Smooth muscle cell (in vitro differentiated cells): Measurements from ENCODE around the gene MYBPC2. TPM values are rescaled to one million over a fixed set of nuclear protein-coding genes. Genes with fewer than 3 reads are reported as not detected.

Experiments used
- DNase-seq: peaks from one replicate; lab custom pipeline; 2025; ENCODE audit not compliant: unreplicated experiment; lab: John Stamatoyannopoulos, UW
- H2AFZ ChIP-seq: fragments of 200-600 bp; sonication (generic); 2 replicates; pipeline ENCODE4 v1.6.0; 2016; ENCODE audit warnings: antibody characterized with exemption, low read depth, mild to moderate bottlenecking
- H3F3A ChIP-seq: fragments of 200-600 bp; sonication (generic); 2 replicates; pipeline ENCODE4 v1.6.0; 2017; ENCODE audit warnings: antibody characterized with exemption, low read depth
- H3K27ac ChIP-seq: fragments of 200-600 bp; sonication (generic); 2 replicates; pipeline ENCODE4 v1.5.1; 2016; ENCODE audit warnings: low read depth, mild to moderate bottlenecking
- H3K27me3 ChIP-seq: fragments of 200-600 bp; sonication (generic); 2 replicates; pipeline ENCODE4 v1.6.1; 2016; ENCODE audit warnings: low read depth, mild to moderate bottlenecking
- H3K36me3 ChIP-seq: fragments of 200-600 bp; sonication (generic); 2 replicates; pipeline ENCODE4 v1.5.1; 2016; ENCODE audit warnings: low read depth
- H3K4me1 ChIP-seq: fragments of 200-600 bp; sonication (generic); 2 replicates; pipeline ENCODE4 v1.5.1; 2016; ENCODE audit warnings: low read depth
- H3K4me2 ChIP-seq: fragments of 200-600 bp; sonication (generic); 2 replicates; pipeline ENCODE4 v1.6.0; 2016; ENCODE audit warnings: mild to moderate bottlenecking
- H3K4me3 ChIP-seq: fragments of 200-600 bp; sonication (generic); 2 replicates; pipeline ENCODE4 v1.5.1; 2016; ENCODE audit warnings: mild to moderate bottlenecking
- H3K79me2 ChIP-seq: fragments of 200-600 bp; sonication (generic); 2 replicates; pipeline ENCODE4 v1.6.0; 2016; ENCODE audit warnings: low read depth, mild to moderate bottlenecking
- H3K9ac ChIP-seq: fragments of 200-600 bp; sonication (generic); 2 replicates; pipeline ENCODE4 v1.6.0; 2016; ENCODE audit warnings: low read depth
- H3K9me3 ChIP-seq: fragments of 200-600 bp; sonication (generic); replicated peaks from 2 replicates; pipeline ENCODE4 v1.5.1; 2016; ENCODE audit warnings: low read depth
- H4K20me1 ChIP-seq: fragments of 200-600 bp; sonication (generic); 2 replicates; pipeline ENCODE4 v1.6.0; 2016; ENCODE audit warnings: low read depth
- CTCF ChIP-seq: fragments of 200-600 bp; sonication (generic); IDR thresholded peaks from 2 replicates; pipeline ENCODE4 v1.5.1; 2017; ENCODE audit warnings: borderline replicate concordance, mild to moderate bottlenecking, antibody characterized with exemption; ENCODE audit not compliant: insufficient read depth, poor library complexity, severe bottlenecking
- WGBS: methylation state at CpG from one replicate; pipeline ENCODE4 v1.1.7; 2016; ENCODE audit warnings: low lambda C conversion rate; 5-methylcytosine and 5-hydroxymethylcytosine counted together
- polyA plus RNA-seq: library from polyadenylated mRNA; unstranded; fragments of >200 nt; fragmentation: Nextera tagmentation; extraction: Ambion mirVana; gene quantifications from 2 replicates; pipeline ENCODE4 v1.2.1, GENCODE V29; 2016
- total RNA-seq: library from RNA; depleted of rRNA; stranded (reverse); fragments of >200 nt; gene quantifications from 2 replicates; pipeline ENCODE4 v1.2.3, GENCODE V29; 2014

The MYBPC2 gene
- total and polyA plus RNA-seq, 2 experiments from 2014 or later = not detected

- no peaks in the 10 kb centered on the region for H3K36me3 ChIP-seq
- H3K9ac ChIP-seq = no peak overlapping the region
- H2AFZ ChIP-seq = no peak overlapping the region
- H3K4me1 ChIP-seq = no peaks in the 10 kb centered on the region
- H4K20me1 ChIP-seq = no peaks in the 10 kb centered on the region
- no peaks in the 10 kb centered on the region for H3K79me2 ChIP-seq
- H3K4me3 ChIP-seq = no peak overlapping the region
- no peak for TF ChIP-seq CTCF
- no peak overlapping the region for H3K27ac ChIP-seq
- H3F3A ChIP-seq = no peaks in the 10 kb centered on the region
- no peaks in the 10 kb centered on the region for H3K9me3 ChIP-seq
- 87% methylated on average over 2 of the region's 2 CpGs for WGBS
- H3K4me2 ChIP-seq = no peak overlapping the region
- H3K27me3 ChIP-seq = no peaks in the 10 kb centered on the region
- DNase-seq = no peak
Observed at GRCh38 chr19:50412419-50412818, 20.3 kb upstream of the MYBPC2 start.

GRCh38 chr19:50413096-50413495 lies 19.6 kb upstream of the MYBPC2 start:
- TF ChIP-seq CTCF = no peak
- no peak overlapping the region for H3K4me2 ChIP-seq
- H3K79me2 ChIP-seq = no peaks in the 10 kb centered on the region
- H3K4me3 ChIP-seq = no peak overlapping the region
- peaks cover 3% of the 10 kb centered on the region for H3K27me3 ChIP-seq
- no peaks in the 10 kb centered on the region for H3F3A ChIP-seq
- no peak overlapping the region for H3K9ac ChIP-seq
- H3K4me1 ChIP-seq = no peaks in the 10 kb centered on the region
- no peak overlapping the region for H3K27ac ChIP-seq
- no peaks in the 10 kb centered on the region for H4K20me1 ChIP-seq
- H2AFZ ChIP-seq = no peak overlapping the region
- no peaks in the 10 kb centered on the region for H3K36me3 ChIP-seq
- DNase-seq = no peak
- WGBS = 95% methylated on average over 13 of the region's 13 CpGs
- H3K9me3 ChIP-seq = no peaks in the 10 kb centered on the region

GRCh38 chr19:50413531-50413930 lies 19.2 kb upstream of the MYBPC2 start:
- H3K9ac ChIP-seq = no peak overlapping the region
- DNase-seq = no peak
- H3K79me2 ChIP-seq = no peaks in the 10 kb centered on the region
- H3K9me3 ChIP-seq = no peaks in the 10 kb centered on the region
- H3K4me1 ChIP-seq = peaks cover under 1% of the 10 kb centered on the region
- H3F3A ChIP-seq = no peaks in the 10 kb centered on the region
- H3K27me3 ChIP-seq = peaks cover 8% of the 10 kb centered on the region
- H3K4me3 ChIP-seq = no peak overlapping the region
- H3K36me3 ChIP-seq = no peaks in the 10 kb centered on the region
- H2AFZ ChIP-seq = no peak overlapping the region
- 97% methylated on average over 21 of the region's 21 CpGs for WGBS
- H4K20me1 ChIP-seq = no peaks in the 10 kb centered on the region
- no peak for TF ChIP-seq CTCF
- no peak overlapping the region for H3K4me2 ChIP-seq
- no peak overlapping the region for H3K27ac ChIP-seq

GRCh38 chr19:50414864-50415660 lies 17.6 kb upstream of the MYBPC2 start:
- no peaks in the 10 kb centered on the region for H3K79me2 ChIP-seq
- H3K36me3 ChIP-seq = no peaks in the 10 kb centered on the region
- H2AFZ ChIP-seq = no peak overlapping the region
- H3K9ac ChIP-seq = no peak overlapping the region
- no peaks in the 10 kb centered on the region for H3K9me3 ChIP-seq
- peaks cover 23% of the 10 kb centered on the region for H3K27me3 ChIP-seq
- peaks cover 7% of the 10 kb centered on the region for H3K4me1 ChIP-seq
- TF ChIP-seq CTCF = peak; percentile 83
- no peaks in the 10 kb centered on the region for H4K20me1 ChIP-seq
- 69% methylated on average over 35 of the region's 37 CpGs for WGBS
- no peak overlapping the region for H3K27ac ChIP-seq
- no peak overlapping the region for H3K4me2 ChIP-seq
- peak; percentile 22 for DNase-seq
- no peaks in the 10 kb centered on the region for H3F3A ChIP-seq
- no peak overlapping the region for H3K4me3 ChIP-seq
